GM18498 (cell line): ENCODE measurements around the gene MBNL1.

ENCODE experiments used
- ATAC-seq: cut with Tn5 transposase; IDR thresholded peaks from one replicate; pipeline ENCODE4 v1.9.1; 2021; ENCODE audit warnings: mild to moderate bottlenecking, moderate library complexity; ENCODE audit not compliant: unreplicated experiment

The MBNL1 gene, protein sequence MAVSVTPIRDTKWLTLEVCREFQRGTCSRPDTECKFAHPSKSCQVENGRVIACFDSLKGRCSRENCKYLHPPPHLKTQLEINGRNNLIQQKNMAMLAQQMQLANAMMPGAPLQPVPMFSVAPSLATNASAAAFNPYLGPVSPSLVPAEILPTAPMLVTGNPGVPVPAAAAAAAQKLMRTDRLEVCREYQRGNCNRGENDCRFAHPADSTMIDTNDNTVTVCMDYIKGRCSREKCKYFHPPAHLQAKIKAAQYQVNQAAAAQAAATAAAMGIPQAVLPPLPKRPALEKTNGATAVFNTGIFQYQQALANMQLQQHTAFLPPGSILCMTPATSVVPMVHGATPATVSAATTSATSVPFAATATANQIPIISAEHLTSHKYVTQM

DNA sequence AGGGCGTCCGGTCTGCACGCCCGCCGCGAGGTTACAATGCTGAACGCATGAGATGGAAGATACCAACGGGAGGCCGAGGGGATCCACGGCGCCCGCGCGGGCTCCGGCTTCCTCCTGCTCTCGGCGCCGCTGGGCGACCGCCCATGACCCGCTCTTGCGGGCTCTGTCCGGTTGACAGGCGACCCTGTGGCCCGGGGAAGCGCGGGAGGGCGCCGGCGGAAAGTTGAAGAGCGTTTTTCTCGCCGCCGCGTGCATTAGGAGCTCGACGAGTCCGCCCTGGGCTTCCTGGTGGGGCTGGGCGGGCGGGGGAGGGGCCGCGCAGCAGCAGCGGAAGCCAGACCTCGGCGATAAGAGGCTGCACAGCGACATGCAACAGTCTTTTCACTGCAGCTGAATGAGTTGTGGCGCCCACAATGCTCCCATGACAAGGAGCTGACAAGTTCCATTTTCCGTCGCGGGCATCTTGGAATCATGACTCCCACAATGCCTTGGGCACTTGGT is at the start of gene MBNL1:
Gene MBNL1 (plus strand): TSS at position 375 of the 501 bp plus-strand sequence. CDS start 31,265 bp downstream, outside the sequence.
- peak; percentile 69 for ATAC-seq

DNA sequence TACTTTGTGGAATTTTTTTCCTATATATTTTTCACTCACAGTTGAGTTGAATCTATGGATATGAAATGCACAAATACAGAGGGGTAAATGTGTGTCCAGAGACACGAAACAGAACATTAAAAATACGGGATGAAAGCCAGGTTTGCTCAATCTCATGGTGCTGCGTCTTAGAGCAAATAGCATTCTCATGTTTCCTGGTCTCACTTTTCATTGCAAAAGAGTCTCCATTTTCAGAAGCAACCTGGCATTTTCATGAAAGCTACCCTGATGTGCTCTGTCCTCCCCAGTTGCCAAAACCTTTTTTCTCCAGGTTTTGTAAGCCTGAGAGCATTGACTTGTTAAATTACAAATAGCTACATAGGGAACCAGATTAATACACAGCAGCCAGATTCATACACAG is 49.5 kb upstream of the MBNL1 start:
- ATAC-seq: no peak

DNA sequence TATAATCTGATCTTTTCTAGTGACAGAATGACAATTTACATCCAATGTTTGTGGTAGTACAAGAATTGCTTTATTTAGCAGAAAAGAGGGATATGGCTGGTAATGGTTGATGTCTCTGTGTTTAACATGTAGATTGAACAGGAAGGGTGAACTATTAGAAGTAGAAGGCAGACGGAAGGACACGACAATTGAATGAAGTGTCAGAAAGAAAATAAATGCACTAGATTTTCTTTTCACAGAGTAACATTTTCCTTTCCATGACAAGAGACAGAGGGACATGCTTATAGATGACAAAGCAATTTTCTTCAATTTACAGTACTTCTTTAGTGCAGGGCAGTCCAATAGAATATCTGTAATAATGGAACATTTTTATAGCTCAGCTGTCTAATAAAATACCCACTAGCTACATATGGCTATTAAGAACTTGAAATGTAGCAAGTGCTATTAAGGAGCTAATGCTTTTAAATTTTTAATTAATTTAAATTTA is 48.9 kb upstream of the MBNL1 start:
- ATAC-seq: no peak

DNA sequence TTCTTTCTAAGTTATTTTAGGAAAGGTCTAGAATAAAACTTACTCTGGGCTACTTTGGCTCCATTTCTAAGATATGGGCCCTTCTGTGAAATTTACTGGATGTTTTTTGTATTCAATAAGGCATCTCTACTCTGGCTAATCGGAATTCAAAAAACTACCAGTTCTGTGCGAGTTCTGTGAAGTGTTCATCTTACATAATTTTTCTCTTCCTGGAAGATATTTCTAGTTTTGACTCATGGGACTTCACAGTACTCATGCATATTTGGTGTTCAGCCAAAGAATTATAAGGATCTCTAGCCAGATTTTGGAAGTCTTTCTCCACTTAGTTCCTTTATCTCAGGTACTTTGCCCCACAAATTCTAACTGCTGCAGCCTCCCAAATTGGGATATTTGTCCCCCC is 46.4 kb upstream of the MBNL1 start:
- ATAC-seq: no peak

DNA sequence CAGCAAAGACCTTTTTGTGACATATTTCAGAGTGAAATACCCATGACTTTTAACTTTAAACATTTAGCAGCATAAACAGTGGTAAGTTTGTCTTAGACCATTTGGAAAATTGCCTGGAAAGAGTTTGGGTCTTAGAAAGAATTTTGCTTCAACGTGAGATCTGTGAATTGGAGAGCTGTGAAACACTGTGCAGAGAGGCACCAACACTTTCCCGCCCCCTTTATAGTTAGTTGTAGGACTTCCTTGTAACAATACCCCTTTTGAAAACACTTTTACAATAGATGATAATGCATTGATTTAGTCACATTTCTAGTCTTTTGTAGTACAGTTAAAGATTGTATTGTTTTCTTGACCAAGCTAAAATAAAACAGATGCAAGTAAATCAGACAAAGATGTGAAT is 43.5 kb upstream of the MBNL1 start:
- ATAC-seq: no peak

DNA sequence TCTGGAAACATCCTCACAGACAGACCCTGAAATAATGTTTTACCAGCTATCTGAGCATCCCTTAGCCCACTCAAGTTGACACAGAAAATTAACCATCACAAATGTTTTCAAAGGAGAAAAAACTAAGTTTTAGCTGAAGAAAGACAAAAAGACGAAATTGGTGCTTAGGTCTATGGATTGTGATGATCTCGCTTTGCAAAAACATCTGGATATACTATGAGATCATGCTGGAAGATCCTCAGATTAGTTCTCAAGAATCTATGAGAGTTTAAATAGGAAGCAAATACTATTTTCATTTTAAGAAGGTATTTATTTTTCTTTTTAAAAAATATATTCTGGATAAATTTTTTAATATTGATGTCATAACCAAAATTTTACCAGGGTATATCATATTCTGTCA is 42.6 kb upstream of the MBNL1 start:
- ATAC-seq: no peak

DNA sequence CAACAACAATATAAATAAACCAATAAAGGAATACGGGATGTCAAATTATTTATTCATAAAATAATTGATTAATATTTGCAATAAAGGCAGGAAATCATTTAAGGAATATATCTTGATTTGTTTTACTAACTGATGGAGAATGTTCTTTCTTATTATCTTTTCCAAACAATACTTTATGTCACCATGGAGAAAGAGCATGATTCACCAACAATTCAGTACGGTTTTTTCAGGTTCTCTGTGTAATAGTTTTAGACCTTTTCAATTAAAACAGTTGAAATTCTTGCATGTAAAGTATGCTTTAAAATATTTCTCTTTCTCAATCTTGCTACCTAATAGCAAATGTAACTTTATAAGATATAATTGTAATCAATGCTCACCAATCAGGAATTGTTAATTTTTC is 41.7 kb upstream of the MBNL1 start:
- ATAC-seq: no peak

DNA sequence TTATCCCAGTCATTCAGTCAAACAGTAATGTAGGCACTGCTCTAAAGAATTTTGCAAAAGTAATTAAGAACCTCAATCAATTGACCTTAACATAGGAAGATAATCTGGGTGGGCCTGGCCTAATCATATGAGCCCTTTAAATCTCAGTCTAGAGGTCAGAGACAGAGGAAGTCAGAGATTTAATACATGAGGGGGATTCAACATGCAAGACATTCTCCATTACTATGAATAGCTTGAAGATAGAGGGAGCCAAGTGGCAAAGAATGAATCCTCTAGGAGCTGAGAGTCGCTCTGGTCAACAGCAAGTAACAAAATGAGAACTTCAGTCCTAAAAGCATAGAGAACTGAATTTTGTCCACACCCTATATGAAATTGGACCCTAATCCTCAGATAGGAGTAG is 39.0 kb upstream of the MBNL1 start:
- ATAC-seq: no peak

DNA sequence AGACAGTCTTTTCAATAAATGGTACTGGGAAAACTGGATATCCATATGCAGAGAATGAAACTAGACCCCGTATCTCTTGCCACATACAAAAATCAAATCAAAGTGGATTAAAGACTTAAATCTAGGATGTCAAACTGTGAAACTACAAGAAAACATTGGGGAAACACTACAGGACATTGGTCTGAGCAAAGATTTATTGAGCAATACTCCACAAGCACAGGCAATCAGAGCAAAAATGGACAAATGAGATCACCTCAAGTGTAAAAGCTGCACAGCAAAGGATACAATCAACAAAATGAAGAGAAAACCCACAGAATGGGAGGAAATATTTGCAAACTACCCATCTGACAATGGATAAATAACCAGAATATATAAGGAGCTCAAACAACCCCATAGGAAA is 38.4 kb upstream of the MBNL1 start:
- no peak for ATAC-seq

DNA sequence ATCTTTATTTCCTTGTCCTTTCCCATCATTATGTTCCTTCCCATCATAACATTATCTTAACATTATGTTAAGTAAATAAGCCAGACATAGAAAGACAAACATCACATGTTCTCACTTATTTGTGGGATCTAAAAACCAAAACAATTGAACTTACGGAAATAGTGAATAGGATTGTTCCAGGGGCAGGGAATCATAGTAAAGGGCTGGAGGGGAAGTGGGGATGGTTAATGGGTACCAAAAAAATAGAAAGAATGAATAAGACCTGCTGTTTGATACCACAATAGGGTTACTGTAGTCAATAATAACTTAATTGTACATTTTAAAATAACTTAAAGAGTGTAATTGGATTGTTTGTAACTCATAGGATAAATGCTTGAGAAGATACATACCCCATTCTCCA is 36.7 kb upstream of the MBNL1 start:
- no peak for ATAC-seq

DNA sequence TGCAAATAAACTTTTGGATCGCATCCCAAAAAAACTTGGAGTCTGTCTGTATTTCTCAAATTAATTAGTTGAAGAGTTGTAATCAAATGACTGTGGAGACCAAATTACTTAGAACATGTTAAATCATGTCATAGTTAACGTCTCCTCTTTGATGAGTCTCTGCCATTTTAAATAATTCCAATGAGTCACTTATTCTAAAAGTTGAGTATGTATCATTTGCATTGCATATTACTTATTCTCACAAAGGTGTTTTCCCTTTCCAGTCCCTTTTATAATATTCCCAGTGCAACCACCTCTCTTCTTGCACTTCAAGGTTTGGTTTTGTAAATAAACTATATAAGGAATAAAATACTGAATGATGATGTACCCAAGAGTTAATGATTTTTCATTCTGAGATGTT is 36.0 kb upstream of the MBNL1 start:
- ATAC-seq: no peak

DNA sequence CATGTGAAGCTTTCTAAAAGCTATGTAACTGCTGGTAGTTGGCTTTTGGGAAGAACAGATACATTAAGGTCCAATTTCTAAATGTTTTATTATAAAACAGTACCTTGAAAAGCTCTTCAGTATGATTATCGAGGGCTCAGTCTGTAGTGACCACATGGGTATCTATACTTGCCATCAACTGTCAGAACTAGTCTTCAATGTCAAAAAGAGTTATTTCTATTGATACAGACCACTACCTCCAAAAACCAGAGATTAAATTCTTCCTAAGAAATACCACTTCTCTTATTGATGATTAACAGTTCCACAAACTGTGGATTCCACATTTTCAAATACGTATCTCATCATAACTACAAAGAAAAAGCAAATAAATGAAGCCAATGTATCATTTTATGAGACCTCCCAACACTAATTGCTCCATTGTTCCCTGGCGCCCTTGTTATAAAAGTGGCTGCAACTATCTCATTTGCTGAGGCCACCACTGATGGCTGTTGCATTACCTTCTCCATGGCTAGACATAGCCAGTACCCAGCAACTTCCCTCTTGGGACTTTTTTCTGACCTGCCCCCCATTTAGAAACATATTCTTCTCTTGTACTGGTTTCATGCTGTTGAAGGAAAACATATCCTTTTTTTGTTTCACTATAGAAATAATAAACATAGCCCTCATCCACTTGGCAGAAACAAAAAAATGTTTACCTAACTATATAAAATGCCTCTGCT is 33.9 kb upstream of the MBNL1 start:
- ATAC-seq: no peak

DNA sequence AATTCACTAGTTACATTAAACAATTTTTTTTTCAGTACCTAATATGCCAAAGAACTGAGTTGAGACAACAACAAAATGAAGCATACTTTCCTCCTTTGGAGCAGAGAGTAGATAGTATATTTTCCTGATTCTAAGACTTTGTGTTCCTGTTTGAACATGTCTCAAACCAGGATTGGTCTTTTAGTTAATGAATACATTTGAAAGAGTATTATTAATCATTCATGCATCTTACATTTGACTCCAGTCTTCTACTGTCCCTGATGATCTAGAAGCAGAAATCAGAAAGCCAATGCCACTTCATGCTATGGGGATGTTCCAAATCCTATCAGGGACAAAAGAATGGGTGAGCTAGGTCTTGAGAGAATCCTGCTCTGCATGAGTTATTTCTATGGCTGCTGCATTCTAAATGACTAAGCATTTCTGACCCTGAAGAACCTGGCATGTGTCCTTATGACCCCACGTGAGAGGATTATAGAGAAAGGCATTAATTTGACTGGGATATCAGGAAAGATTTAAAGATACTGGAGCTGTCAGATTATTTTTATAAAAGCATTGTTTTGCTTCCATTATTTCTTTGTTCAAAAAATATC is 32.9 kb upstream of the MBNL1 start:
- no peak for ATAC-seq

DNA sequence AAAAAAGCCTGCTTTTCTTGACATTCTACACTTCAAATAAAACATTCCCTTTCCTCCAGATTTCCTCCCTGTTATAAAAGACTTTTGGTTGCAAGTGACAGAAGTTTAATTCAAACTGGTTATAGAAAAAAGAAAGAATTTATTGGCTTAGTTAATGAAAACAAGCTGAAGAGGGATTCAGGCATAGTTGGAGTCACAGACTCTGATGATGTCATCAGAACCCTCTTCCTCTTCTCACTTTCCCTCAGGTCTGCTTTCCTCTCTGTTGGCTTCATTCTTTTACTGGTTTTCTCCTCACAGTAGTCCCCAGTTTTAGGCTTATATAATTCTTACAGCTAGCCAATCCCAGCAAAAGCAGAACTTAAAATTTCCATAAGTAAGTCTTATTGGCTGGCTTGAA is 32.0 kb upstream of the MBNL1 start:
- no peak for ATAC-seq

DNA sequence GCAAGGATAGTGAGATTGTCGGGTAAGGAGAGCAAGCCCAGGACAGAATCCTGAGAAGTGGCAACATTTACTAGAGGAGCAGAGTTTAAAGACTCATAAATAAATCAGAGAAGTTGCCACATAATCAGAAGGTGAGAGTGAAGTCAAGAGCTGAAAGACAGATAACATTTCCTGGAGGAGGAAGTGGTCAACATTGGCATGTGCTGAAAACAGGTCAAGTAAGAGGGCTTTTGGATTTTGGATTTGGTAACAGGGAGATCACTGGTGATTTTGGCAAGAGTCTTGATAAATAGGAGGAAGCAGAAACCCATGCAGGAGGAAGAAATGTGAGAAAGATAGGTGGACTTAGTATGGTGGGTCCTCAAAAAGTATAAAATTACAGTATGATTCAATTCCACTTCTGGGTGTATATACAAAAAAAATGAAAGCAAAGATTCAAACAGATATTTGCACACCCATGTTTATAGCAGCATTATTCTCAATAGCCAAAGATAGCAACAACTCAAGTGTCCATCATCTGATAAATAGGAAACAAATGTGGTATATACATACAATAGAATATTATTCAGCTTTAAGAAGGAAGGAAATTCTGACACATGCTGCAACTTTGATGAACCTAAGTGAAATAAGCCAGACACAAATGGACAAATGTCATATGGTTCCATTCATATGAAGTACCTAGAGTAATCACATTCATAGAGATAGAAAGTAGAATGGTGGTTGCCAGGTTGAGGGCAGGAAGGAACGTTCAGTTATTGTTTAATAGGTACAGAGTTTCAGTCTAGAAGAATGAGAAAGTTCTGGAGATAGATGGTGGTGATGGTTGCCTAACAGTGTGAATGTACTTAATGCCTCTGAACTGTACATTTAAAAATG is 27.3 kb upstream of the MBNL1 start:
- peak; percentile 71 for ATAC-seq

DNA sequence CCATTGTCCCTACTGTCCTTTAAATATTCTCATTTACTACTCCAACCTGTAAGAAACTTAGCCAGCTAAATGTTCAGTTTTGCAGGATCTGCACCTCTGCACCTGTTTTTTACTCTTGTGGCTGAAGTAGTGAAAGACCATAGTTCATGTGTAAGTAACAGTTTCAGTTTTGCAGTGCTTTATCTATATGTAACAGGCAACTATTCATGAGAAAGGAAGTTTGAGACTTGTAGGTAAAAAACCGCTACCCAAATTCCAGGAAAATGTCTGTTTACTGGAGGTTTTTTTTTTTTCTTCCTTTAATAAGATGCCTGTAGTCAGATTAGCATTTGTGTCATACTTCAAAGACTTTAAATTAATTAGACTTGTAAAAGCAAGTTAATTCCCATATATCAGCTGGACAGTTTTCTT is 25.4 kb upstream of the MBNL1 start:
- ATAC-seq: peak; percentile 64

DNA sequence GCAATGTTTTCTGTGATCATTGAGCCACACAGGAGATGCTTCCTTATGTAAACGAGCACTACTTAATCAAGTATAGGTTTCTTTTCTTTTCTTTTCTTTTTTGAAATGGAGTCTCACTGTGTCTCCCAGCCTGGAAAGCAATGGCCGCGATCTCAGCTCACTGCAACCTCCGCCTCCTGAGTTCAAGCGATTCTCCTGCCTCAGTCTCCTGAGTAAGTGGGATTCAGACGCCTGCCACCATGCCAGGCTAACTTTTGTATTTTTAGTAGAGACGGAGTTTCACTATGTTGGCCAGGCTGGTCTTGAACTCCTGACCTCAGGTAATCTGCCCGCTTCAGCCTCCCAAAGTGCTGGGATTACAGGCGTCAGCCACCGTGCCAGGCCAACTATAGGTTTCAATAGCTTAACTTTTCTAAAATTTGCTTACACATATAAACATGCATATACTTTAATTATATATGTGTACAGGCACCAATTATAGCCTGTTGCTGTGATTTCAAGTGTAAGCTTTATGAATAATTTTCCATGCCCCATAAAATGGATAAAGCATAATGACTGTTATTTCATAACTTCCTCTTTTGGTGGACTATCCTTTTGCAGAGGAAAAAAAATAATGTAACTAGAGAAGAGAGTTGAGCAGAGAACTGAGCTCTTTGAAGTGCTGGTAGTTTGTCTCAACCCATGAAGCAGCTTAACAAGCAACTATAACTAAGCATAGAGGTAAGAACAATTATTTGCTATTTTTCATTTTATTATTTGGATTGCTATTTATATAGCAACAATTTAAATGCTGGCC is 24.8 kb upstream of the MBNL1 start:
- peak; percentile 23 for ATAC-seq

DNA sequence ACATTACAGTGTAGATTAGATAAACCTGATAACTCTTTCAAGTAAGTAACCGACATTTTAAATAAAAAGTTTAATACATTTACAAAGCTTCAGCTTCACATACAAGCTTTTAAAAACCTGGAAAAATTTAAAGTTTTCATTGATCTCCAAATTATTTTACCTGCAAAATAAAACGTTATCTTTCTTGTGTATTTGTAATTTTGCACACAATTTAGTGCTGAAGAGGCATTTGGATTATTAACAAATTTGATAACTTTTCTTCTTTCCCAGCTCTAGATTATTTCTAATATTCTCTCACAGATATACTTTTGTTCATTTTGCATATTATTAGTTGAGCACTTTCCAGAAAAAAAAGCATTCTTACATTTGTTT is 24.2 kb upstream of the MBNL1 start:
- no peak for ATAC-seq

DNA sequence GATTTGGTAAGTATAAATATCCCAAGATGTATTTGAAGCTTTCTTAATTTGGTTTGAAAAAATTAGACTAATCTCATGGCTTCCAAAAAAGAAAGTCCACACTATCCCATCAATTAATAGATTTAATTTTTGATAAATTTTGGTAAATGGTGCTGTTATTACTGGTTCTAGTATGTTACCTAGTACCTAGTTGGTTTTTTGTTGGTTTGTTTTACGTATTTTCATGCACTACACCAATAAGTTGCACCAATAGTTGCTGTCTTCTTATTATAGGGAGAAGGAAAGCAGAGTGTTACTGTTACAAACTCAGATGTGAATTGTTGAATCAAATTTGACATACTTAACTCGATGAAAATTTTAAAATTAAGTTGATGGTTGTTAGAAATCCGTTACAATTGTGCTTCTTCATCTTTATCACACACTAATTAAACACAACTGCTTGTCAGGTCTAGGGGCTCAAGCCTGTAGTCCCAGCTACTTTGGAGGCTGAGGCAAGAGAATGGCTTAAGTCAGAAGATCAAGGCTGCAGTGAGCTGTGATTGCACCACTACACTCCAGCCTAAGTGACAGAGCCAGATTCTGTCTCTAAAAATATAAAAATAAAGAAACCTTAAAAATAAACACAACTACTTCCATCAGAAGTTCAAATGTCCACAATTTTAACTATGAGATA is 23.1 kb upstream of the MBNL1 start:
- ATAC-seq: no peak
